Breast epithelium (tissue), 3 donors: ENCODE data around the gene MPZL2.

Experiments
- POLR2AphosphoS5 ChIP-seq, 3 donors: sonication (generic); formaldehyde crosslinking; IDR thresholded peaks; one replicate each; pipeline ENCODE4 v1.6.1; 2017; ENCODE audit warnings: antibody characterized with exemption in 3 of 3
- TF ChIP-seq, protein P1 (sequence below), 3 donors: fragments of 450-650 bp; IDR thresholded peaks; one replicate each; pipeline ENCODE4 v1.5.1; 2016 to 2017; ENCODE audit warnings: antibody characterized with exemption in 3 of 3, mild to moderate bottlenecking in 3 of 3, moderate library complexity in 3 of 3

DNA sequence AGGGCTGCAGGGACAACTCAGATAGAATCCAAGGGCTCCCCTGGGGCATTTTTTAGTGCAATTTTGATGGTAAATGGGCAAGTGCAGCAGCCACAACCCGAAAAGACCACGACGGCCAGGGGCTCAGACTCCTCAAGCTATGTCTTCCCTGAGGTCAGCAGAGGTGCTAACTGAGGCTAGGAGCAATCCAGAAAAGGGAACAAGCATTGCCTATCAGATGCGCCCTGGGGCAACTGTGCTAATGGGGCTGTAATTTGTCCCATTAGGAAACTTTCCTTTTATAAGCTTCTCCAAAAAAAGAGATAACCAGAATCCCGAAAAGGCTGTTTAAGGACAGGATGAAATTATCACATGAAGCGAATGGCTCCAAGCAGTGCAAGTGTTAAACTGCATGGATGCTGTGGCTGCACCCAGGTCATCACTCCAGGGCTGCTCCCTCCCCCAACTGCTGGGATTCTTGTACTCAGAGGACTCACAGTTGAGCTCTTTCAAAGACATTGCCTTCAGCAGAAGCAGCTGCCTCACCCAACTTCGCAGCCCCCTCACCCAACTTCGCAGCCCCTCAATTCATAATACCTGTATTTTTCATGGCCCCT is 37.6 kb upstream of the MPZL2 start:
- TF ChIP-seq, protein P1, sequence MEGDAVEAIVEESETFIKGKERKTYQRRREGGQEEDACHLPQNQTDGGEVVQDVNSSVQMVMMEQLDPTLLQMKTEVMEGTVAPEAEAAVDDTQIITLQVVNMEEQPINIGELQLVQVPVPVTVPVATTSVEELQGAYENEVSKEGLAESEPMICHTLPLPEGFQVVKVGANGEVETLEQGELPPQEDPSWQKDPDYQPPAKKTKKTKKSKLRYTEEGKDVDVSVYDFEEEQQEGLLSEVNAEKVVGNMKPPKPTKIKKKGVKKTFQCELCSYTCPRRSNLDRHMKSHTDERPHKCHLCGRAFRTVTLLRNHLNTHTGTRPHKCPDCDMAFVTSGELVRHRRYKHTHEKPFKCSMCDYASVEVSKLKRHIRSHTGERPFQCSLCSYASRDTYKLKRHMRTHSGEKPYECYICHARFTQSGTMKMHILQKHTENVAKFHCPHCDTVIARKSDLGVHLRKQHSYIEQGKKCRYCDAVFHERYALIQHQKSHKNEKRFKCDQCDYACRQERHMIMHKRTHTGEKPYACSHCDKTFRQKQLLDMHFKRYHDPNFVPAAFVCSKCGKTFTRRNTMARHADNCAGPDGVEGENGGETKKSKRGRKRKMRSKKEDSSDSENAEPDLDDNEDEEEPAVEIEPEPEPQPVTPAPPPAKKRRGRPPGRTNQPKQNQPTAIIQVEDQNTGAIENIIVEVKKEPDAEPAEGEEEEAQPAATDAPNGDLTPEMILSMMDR (IDR thresholded peaks at IDR 0.05), result no peak
- TF ChIP-seq POLR2AphosphoS5 (IDR thresholded peaks at IDR 0.05), result no peak
